DMS79 (cell line): Measurements from ENCODE around the gene FLOT2.
"Not testable (repeated sequence)": the region's sequence is repeated elsewhere in the genome, so short reads cannot be mapped to it uniquely, and the experiment has no call there.

ENCODE experiments used
- DNase-seq: peaks from one replicate; lab custom pipeline; 2025; lab: John Stamatoyannopoulos, UW

Gene FLOT2

DNA sequence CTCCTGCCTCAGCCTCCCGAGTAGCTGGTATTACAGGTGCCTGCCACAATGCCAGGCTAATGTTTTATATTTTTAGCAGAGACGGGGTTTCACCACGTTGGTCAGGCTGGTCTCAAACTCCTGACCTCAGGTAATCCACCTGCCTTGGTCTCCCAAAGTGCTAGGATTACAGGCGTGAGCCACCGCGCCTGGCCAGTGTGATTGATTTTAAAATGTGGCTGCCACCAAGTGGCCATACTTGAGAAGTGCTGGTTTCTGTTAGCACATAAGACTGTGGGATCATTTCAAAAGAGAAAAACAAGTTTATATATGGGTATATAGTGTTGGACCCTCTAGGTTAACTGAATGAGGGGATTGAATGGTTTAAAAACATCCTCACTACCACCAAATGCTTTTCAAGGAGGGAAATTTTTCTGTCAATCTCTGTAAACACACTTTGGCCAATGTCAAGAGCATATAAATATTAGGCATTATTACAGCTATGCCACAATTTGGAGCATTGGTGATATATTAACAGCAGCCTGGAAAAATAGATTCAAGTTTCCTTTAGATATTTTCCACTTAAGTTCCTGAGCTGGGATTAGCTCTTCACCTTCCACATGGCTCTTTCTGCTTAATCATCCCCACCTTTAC, 18.9 kb upstream of the FLOT2 start:
- no peak for DNase-seq

DNA sequence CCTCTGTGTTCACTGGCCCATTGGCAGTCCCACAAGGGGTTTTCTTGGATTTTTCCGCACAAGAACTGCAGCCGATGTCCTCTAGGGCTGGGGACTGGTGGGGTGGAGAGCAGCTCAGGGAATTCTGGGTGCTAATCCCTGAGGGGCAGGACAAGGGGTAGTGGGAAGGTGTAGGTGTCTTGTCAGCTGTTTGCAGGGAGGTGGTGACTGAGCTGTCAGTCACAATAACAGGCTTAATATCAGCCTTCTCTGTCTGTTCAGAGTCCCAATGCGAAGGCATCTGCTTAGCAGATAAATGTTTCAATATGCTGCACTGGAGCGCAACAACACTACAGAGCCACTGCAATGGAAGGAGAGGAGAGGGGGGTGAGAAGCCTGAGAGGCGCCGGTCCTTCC, 15.4 kb upstream of the FLOT2 start:
- DNase-seq, result no peak

DNA sequence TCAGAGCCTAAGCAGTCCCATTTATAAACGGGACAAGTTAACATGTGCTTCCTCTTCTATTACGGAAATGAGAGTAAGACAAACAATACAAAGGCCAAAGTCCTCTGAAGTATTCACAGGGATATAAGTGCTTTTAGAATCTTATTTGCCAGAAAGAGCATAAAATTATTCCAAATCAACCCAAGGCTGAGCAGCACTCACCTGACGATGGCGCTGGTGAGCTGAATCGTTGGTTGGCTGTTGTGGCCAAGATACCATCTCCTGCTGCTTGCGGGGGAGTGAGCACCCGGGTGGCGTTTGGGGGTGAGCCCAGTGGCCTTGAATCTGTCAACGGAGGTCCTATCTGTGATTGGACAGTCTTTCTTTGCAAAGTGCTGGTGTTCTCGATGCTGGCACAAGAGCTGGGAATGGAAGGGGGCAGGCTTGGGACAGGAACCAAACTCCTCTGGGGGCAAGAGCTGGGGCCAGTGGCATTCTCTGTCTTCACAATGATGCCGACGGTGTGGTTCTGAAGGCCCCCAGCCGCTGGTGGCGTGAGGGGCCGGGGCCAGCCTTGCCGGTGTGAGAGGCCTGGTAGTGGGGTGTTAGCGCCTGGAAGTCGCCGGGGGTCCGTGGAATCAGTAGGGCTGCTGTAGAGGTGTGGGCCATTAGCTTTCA, 14.9 kb upstream of the FLOT2 start:
- DNase-seq, result no peak

DNA sequence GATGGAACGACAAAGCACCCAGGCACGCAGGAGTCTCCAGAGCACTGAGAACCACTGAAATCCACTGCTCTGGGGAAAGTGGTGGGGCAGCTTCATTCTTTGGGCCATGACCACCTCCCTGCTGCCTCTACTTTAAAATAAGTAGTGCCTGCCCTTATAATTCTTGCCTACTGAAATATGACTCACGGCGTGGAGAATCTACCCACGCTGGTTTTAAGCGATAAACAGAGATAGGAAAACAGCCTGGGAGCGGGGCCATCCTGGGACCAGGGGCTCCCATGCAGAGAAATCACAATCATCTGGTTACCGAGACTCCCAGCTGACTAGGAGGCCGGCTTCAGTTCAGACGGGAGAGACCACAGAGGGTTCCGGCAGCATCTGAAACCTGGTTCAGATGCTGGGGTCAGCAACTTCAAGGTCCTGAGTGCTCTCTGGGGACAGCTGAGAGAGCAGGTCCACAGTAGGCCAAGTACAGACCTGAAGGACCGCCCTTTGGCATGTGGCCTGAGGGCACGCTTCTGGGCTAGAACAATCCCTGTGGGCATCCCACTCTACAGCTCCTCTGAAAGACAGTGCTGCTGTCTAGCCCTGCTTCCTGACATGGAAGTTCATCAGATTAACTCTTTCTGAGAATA, 14.0 kb upstream of the FLOT2 start:
- no peak for DNase-seq

DNA sequence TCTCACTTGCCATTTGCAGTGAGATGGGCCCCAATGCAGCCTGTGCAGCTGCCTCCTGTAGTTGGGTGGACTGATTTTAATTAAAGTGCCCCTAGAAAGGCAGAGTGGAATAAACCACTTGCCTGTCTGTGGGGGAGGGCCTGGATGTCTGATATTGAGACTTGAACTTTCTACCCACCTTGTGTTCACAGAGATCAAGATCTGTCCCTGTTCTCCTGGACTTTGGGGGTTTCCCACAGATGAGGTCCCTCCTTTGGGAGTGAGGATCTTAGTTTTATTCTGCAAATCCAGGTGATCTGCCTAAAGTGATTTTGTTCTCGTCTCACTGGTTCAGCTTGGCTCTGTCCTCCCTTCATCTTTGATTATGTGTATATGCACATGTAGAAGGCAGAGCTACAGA, 13.0 kb upstream of the FLOT2 start:
- no peak for DNase-seq

DNA sequence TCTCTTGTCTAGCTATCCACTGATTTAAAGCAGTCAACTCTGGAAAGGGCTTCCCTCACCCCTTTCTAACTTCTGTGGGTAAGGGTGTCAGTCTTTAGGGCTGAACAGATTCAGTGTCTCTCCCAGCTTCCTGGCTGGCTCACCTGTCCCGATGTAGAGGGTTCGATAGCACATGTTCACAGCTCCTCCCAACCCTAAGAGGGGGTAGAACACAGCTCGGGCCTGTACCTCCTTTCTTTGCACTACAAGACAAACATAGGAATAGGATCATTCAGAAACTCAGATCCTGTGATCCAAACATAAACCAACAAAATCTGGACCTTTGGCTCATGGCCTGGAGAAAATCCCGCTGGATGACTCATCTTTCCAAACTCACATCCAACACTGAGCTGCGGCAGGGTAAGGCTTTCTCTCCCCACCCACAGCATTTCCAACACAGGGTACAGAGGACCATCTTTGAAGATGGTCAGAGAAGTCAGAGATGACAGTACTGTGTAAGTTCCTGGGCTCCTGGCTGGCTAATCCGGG, 11.2 kb upstream of the FLOT2 start:
- DNase-seq, result no peak

DNA sequence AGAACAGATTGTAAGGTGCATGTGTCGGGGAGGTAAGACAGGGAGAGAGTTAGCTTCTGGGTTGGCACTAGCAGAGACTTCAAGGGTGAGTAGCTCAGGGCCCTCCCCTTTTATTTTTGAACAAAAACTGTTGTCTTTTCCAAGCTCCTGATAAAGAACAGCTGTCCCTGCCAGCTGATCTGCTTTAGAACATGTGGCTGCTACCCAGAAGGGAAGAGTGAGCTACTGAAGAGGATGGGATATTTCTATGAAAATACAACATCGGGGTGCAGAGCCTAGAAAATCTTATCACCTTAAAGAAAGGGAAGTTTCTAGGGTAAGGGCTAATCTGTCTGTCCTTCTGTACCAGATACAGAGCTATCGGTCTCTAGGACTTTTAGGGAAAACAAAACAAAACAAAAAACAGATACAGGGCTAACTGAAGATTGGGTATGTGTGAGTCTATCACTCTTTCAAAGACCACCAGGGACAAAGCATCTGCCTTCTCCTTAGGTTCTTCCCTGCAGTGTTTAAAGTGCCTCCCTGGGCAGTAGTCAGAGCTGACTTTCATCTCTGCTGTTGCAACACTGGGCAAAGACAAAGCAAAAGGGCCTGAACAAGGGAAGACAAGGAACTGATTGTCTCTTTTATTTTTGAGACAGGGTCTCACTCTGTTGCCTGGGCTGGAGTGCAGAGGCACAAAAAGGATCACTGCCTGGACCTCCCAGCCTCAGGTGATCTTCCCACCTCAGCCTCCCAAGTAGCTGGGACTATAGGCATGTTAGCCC, 10.4 kb upstream of the FLOT2 start:
- DNase-seq, result no peak

DNA sequence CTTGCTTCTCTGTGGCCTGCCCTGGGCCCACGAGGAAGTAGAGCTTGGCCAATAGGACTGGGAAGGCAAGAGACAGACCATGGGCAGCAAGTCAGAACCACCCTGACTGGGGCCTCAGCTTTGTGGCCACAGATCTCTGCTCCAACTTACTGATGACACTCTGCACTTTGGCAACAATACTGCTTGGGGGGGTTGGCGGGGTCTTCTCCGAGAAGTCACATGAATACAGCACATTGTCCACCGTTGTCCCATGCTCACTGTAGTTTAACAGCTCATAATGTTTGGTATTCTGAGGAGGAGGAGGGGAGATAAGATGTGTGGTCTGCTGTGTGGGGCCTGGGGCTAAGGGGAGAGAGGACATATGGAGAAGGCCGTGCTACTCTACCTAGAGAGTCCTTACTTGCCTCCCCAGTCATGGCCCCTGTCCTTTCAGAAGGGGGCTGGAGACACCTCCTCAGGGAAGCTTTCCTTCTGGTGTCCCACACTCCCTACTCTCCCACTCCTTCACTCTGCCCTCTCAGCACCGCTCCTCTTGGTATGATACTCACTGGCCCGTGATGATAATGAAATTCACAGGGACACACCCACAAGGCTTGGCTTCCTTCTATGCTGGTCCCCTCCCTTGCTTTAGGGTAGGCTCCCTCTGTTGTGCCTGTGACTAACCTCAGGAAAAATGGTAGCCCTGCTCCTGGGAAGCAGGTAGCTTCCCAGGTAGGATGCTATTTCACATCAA, 9.3 kb upstream of the FLOT2 start:
- no peak for DNase-seq

DNA sequence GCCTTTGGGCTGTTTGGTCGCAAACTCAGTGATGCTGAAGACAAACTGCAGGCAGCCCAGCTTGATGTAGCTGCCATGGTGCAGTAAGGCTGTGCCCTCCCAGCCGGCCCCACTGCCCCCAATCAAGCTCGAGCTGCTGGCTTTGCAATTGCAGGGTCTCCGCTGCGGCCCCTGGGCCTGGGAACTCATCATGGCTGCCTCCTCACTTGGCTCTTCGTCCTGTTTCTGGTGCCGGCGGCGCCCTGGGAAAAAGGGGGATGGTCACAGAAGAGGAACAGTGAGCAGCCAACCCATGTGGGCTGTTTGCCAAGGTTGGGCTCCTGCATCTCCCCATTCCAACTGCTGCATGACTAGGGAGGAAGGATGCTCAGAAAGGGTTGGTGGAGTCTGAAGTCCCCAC, 8.7 kb upstream of the FLOT2 start:
- DNase-seq, result no peak

DNA sequence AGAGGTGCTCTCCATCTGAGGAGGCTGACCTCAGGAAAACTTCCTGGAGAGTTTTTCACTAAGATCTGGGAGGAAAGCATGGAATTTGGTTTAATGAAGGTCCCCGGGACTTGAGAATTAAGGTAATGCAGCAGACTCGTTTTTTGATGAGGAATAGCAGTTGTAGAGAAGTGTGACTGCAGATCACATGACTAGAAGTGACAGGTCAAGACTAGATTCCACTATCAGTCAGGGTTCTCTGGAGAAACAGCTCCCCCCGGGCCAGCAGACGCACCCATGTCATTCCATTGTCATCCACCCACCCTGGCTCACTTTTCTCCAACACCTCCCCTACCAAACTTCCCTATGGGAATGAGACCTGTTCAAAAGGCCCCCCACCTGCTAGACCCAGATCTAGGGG, 7.3 kb upstream of the FLOT2 start:
- no peak for DNase-seq

DNA sequence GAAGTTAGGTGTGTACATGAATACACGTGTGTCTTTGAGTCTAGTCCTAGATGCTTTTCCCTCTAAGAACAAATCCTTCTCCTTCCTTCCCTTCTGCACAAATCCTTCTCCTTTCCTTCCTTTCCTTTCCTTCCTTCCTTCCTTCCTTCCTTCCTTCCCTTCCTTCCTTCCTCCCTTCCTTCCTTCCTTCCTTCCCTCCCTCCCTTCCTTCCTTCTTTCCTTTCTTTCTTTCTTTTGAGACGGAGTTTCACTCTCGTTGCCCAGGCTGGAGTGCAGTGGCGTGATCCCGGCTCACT, 6.0 kb upstream of the FLOT2 start:
- DNase-seq, result not testable (repeated sequence)

DNA sequence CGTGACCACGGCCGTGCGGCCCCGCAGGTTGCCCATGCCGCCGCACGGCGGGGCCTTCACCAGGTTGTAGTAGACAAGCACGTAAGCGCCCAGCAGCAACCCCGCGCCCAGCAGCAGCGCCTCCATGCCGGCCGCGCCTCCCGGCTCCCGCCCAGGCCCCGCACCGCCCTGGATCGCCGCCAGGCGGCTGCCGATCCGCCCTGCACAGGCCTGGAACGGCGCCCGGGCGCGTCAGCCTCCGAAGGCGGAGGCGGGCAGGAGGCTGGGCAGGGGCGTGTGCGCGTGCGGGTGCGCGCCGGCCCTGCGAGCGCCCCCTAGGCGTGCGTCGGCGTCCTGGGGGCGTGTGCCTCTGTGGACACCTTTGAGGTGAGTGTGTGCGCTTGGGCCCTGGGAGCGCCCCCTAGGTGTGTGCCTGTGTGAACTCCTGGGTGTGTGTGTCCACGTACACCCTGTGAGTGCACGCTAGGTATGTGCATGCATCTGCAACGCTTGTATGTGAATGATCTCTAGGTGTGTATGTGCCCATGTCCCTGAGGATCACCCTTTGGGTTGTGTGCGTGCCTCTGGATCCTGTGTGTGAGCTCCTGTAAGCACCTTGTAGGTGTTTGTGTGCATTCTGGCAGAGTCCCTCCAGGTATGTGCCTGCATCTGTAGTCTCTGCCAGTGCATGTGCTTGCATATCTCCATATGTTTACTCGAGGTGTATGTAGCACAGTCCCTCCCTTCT, 5.4 kb upstream of the FLOT2 start, which contains the start of gene DHRS13:
DHRS13 (minus strand) TSS at position 261 of the 727 bp plus-strand sequence; CDS start at position 126, 135 bp downstream.
- DNase-seq, result peak; percentile 85

DNA sequence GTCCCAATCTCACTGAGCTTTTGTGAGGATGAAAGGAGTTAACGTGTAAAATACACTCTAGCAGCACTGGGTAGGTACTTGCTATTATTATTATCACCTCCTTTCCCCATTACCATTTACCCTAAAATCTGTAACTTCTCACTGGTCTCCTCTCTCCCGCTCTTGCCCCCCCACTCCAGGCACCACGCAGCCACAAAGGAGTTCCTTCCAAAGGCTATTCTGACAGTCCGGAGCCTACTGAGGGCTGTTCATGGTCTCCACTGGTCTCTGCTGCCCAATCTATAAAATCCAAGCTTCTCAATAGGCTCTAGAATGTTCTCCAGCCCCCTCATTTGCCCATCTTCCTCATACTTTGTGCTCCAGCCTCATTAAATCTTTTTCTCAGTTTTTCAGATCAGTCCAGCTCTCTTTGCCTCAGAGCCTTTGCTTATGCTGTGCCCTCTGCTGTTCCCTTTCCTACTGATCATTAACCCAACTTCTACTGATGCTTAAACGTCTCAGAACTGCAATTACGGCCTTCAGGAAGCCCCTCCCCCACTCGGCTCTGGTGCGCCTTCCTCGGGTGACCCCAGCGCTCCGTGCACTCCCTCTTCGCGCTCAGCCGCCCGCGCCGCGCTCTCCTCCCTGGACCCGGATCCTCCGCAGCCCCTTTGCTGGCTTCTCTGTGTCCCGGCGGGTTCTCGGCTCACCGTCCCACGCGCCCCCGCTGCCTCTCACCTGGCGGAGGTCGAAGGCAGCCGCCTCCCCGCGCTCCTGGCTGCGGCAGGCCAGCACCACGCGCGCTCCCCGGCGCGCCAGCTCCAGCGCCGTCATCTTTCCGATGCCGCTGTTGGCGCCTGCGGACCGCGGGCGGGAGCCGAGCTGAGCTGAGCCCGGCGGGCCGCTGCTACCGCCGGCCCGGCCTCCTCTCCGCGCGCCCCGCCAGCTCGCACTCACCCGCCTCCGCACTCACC, 4.6 kb upstream of the FLOT2 start:
- DNase-seq, result peak; percentile 12

DNA sequence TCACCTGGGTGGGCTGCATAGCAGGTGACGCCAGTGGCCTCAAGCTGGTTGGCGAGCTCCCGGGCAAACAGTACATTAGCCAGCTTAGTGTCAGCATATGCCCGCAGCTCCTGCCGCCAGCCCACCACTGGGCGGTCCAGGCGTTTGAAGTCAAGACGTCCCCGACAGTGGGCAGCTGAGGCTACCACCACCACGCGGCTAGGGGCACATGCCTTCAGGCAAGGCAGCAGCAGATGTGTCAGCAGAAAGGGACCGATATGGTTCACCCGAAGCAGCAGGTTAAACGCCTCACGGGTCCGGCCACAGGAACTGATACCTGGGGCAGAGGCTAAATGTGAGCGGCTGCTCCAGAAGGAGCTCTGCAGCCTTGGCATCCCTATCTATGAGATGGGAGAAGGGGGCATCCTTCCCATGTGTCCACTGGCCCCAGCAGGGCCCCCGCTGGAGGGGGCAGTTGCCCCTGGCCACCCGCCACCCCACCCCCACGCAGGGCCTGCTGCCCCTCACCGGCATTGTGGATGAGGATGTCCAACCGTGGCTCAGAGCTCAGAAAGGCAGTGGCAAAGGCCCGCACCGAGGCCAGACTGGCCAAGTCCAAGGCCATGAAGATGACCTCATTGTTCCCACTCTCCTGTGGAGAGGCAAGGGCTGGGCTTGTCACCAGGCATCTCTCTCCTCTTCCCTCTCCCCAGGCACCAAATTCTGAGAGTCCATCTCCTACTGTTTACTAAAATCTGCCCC, 3.6 kb upstream of the FLOT2 start:
- DNase-seq, result no peak

DNA sequence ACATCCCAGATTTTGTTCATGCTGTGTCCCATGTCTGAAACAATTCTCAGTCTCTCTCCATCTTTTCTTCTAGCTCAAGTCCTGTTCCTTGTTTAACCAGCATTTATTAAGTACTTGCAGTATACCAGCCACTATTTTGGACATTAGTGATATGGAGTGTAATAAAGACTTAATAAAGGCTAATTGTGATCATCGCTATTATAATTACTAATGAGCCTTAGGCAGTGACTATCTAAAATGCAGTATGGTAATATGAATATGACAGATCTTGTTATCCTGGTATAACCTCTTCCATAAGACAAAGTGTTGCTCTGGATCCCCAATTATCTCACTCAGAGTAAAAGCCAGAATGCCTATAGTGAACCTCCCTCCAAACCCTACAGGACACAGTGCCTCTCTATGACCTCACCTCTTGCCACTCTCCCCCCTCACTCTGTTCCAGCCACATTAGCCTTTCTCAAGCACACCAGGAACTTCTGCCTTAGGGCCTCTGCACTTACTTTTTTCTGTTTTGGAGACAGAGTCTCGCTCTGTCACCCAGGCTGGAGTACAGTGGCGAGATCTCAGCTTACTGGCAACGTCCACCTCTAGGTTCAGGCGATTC, 1.8 kb upstream of the FLOT2 start:
- DNase-seq, result no peak

DNA sequence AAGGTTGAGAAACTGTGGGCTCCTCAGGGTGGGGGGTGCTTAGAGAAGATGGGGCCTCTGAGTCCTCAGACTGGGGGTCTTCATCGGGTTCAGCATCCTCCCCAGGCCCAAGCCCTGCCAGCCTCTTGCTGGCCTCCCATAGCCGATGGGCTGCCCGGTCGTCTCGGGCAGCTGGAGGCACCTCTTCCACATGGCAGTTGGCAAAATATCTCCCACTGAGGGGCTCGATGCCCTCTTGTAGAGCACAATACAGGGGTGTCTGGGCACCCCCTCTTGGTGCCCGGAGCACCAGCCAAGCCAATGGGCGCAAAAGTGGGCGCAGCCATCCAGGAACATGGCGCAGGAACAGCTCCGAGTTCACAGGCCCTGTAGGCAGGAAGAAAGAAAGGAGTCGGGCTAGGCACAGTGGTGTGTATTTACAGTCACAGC, 1.0 kb upstream of the FLOT2 start:
- DNase-seq, result no peak

DNA sequence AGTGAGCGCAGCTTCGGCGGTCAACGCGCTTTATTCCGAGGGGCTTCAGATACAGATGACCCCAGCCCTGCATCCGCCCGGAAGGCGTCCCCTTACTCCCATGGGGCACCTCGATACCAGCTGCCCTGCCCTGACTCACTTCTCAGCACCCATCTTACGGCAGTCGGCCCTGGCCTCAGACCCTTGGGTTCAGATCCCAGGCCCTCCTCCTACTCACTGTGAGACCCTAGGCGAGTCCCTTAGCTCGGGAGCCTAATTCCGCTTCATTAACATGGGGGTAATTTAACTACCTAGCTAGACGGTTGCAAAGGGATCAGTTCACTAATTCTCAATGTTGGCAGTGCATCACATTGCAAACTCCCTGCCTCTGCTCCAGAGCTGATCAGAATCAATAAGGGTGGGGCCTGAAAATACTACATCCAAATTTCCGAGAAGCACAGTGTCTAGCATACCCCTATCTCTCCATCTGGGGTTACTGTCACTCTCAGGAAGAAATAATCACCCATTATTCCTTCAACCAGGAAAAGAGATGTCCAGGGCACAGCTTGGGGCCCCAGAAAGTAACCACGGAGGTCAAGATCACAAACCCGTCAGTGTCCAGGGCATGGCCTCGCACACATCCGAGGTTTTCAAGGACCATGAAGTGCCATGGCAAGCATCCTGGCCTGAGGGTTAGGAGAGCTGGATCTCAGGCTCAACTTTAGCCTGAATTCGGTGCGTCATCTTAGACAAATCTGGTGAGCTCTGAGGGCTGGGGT, 415 bp upstream of the FLOT2 start:
- DNase-seq, result no peak

DNA sequence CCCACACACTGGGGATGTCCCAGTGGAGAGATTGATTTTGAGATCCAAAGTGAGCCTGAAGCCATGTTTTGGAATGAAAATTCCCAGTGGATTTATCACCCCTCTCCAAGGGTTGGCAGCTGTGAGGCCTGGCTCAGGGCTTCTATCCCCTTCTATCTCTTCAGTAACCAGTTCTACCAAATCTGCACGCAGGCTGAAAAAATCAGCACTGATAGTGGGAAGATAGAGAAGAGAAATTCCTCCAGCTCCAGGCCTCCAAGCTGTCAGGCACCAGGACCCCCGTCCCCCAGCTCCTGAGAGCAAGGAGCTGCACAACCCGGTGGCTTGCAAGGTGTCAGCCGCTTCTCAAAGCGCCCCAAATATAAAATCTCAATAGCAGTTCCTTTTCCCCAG, 1.0 kb downstream of the FLOT2 start:
- DNase-seq, result no peak
